ENCODE measurements around the gene SLC13A4. TPM values are rescaled to one million over a fixed set of nuclear protein-coding genes. Genes with fewer than 3 reads are reported as not detected.
A peak's percentile ranks its signal among the peaks of the same experiment; 100 is the strongest.
"Not testable (repeated sequence)": the region's sequence is repeated elsewhere in the genome, so short reads cannot be mapped to it uniquely, and the experiment has no call there.

Gene SLC13A4
- total RNA-seq = not detected in 2 replicates

DNA sequence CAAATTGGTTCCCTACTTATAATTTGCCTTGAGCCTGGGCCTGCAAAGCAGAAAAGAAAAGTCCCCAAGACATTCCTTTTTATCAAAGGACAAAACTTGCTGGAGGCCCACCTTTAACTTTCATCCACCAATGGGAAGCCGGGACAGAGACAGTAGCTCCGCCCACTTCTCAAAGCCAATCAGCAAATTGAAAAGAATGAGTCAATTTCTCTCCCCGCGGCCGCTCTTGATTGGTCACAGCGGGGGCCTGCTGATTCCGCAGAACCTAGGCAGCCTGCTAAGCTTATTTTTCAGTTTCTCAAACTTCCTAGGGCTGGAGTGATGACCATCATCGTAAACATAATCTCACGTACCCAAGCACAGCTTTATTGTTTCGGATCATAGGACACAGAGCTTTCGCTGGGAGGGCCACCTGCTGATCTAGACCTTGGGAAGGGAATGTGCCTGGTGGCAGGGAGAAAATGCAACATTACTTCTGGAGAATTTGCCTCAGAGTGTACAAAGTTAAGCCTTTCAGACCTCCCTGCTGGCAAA, at the start of gene SLC13A4:
Gene SLC13A4 (minus strand): TSS at position 51 of the 534 bp plus-strand sequence. CDS start 690 bp downstream, outside the sequence.
- DNase-seq (ENCODE audit: low read depth in 2 of 2) = no peak

DNA sequence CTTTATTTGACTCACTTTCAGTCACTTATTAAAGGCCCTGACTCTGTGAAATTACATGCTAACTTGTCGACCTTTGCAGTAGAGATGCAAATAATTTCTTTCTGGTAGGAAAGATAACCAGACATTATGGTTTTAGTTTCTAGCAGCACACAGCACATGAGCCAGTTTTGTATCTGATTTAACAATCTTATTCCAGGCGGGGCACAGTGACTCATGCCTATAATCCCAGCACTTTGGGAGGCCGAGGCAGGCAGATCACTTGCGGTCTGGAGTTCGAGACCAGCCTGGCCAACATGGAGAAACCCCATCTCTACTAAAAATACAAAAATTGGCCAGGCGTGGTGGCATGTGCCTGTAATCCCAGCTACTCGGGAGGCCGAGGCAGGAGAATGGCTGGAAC, 47.9 kb upstream of the SLC13A4 start:
- not testable (repeated sequence) for DNase-seq (ENCODE audit: low read depth in 2 of 2)

- no peak for DNase-seq (ENCODE audit: low read depth in 2 of 2)
Measured at GRCh38 chr7:135775230-135775629, 47.2 kb upstream of the SLC13A4 start.

DNA sequence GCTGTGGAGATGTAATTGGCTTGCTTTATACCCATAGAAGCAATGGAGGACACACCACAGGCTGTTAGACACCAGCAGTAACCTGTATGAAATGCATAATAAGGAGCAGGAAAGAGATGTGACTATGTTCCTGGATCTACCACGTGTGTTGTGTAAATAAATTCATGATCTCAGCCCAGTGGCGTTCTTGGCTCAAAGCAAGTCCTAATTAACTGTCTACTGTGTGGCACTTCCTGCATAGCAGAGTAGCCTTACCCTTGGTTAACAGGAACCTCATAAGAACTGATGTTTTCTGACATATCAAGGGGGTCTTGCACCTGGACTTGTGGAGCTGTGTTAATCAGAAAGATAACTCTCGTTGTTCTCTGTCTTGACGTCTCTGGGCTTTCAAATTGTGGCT, 46.3 kb upstream of the SLC13A4 start:
- peak in 1 of 2 donors; percentile 89 for DNase-seq (ENCODE audit: low read depth in 2 of 2)

DNA sequence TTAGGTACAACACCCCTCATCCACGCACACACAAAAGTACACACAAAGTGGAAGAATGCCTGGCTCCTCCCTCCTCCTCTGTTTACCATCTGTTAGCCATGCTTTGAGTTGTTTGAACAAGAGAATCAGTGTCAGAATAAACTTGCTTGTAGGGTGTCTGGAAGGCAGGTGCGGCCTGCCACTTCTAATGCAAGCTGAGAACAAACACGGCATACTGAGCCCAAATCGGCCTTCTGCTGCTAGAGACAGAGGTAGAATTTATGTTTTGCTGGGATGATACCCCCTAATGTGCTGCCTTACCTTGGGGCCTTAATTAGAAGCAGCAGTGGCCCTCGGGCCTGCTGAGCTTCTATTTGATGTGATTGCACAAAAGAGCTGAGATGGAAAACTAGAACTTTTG, 45.5 kb upstream of the SLC13A4 start:
- no peak for DNase-seq (ENCODE audit: low read depth in 2 of 2)

DNA sequence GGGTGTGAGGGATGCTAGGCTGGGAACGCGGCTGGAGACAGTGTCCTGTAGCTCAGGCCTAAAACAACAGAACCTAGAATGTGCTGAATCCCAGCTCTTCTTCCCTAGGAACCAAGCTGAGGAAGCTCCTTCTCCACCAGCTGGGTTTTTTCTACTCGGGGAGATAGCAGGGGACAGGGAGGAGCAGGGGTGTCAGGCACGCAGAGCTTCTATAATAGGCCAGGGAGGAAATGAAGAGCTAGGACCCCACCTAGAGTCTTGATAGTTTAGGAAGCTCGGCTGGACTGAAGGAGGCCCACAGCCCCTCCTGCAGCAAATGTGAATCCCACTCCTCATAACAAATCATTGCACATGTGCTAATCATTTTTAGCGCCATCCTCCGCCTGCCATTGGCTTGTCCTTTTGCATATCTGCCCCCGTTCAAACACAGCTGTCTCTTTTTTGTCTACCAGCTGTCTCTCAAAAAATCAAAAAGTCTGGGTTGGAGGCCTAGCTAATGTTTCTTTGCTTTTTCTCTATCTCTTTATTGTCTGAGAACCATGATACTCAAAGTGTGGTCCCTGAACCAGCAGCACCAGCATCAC, 44.7 kb upstream of the SLC13A4 start:
- no peak for DNase-seq (ENCODE audit: low read depth in 2 of 2)

DNA sequence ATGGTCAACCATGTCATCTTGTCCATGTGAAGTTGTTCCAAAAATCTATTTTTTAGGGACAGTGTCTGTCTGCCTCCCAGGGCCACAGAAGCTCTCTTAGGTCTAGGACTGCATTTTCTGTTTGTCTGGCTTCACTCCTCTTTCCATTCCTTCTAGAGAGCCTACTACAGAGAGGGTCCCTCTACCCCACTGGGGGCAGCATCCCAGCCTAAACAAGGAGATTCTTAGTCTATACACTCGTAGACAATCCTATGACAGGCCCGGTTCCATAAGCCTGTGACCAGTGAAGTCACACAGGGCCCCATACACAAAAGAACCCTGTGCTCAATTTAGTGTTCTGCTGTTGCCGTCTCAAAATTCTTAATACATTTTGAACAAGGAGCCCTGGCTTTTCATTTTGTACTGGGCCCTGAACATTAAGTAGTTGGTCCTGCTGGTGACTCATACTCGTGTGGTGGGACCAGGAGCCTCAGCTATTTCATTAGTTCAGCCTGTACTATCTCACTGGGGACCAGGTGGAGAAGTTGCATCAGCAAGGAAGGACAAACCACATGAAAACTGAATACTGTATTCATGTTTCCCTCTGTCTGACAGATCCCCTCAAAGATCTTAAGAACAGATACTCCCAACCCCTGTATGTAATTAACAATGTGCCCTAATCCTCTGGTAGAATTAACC, 44.1 kb upstream of the SLC13A4 start:
- peak in 1 of 2 donors; percentile 44 for DNase-seq (ENCODE audit: low read depth in 2 of 2)

- DNase-seq (ENCODE audit: low read depth in 2 of 2) = no peak
Measured at GRCh38 chr7:135771051-135771450, 43.1 kb upstream of the SLC13A4 start.

DNA sequence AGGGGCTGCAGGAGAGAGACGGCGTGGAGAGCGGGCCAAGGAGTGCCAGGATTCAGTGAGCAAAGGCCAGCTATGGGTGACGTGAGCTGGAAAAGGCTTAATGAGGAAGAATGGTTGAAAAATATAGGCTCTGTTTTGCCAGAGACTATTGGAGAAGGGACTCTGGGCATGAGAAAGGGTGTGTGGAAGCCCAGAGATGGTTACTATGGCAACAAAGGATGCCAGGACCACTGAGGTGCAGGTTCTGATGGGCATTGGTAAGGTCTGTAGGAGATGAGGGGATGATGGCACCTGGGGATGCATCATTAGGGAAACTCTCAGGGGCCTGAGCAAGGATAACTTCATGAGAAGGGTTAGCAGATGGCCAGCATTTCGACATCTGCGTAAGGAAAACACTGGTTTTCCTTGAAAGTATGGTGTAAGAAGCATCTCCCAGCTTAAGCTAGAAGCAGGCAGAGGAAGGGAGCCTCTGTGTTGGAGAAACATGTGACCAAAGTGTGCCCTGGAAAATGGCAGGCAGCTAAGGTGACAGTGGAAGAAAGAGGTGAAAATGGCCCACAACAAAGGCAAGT, 42.2 kb upstream of the SLC13A4 start:
- no peak for DNase-seq (ENCODE audit: low read depth in 2 of 2)

- no peak for DNase-seq (ENCODE audit: low read depth in 2 of 2)
Measured at GRCh38 chr7:135769005-135769802, 41.2 kb upstream of the SLC13A4 start.

- no peak for DNase-seq (ENCODE audit: low read depth in 2 of 2)
Measured at GRCh38 chr7:135768467-135768866, 40.5 kb upstream of the SLC13A4 start.

GRCh38 chr7:135768064-135768463, 40.1 kb upstream of the SLC13A4 start:
- DNase-seq (ENCODE audit: low read depth in 2 of 2) = no peak

- no peak for DNase-seq (ENCODE audit: low read depth in 2 of 2)
Measured at GRCh38 chr7:135763261-135763660, 35.3 kb upstream of the SLC13A4 start.

- DNase-seq (ENCODE audit: low read depth in 2 of 2) = peak in 1 of 2 donors; percentile 63
Measured at GRCh38 chr7:135761751-135762488, 33.9 kb upstream of the SLC13A4 start.

- DNase-seq (ENCODE audit: low read depth in 2 of 2) = no peak
Measured at GRCh38 chr7:135759532-135759931, 31.5 kb upstream of the SLC13A4 start.

GRCh38 chr7:135758531-135758932, 30.5 kb upstream of the SLC13A4 start:
- peak in 1 of 2 donors; percentile 62 for DNase-seq (ENCODE audit: low read depth in 2 of 2)

- peak; percentile 26 to 71 for DNase-seq (ENCODE audit: low read depth in 2 of 2)
Measured at GRCh38 chr7:135757719-135758411, 29.9 kb upstream of the SLC13A4 start.

GRCh38 chr7:135756191-135756590, 28.2 kb upstream of the SLC13A4 start:
- no peak for DNase-seq (ENCODE audit: low read depth in 2 of 2)

- DNase-seq (ENCODE audit: low read depth in 2 of 2) = no peak
Measured at GRCh38 chr7:135755351-135755753, 27.4 kb upstream of the SLC13A4 start.

DNA sequence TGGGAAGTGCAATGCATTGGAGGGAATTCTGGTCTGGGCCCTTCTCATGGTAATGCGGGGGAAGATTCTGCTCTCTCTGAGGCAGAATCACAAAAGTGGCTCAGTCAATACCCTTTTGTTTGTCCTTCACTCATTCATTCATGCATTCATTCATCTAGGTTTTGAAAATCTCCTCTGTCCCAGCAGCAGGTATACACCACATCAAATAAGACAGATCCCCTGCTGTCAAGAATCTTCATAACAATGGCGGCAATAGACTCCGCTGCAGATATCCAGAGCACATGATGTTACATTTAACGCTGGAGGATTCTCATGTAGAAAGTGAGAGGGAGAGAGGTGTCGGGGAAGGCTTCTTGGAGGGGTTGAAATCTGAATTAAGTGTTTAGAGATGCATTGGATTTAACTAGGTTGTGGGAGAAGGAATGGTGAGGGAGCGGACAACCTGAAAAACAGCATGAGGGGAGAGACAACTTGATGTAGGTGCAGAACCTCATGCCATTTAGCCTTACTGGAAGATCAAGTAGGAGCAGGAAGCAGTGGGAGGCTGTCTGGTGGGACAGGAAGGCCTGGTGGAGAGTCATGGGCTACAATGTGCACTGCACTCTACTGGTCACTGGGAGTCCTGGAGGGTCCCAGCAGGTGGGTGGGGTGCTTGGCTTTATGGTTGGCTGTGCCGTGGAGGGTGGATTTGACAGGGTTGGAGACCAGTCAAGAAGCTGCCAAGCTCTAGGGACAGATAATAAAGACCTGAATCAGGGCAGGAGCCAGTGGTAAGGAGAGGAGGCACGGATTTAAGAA, 25.8 kb upstream of the SLC13A4 start:
- no peak for DNase-seq (ENCODE audit: low read depth in 2 of 2)
